NCI-H82 treated with DMSO at 0.1 percent for 48 hours (cell line): ENCODE measurements around the gene HDAC9.
A peak's percentile ranks its signal among the peaks of the same experiment; 100 is the strongest.

Experiments used
- DNase-seq: peaks from one replicate; lab custom pipeline; 2025; ENCODE audit not compliant: unreplicated experiment; lab: John Stamatoyannopoulos, UW

HDAC9 gene

GRCh38 chr7:18580950-18581349 is 85.4 kb downstream of the HDAC9 start:
- no peak for DNase-seq

- no peak for DNase-seq
These were observed 87.8 kb downstream of the HDAC9 start for GRCh38 chr7:18583305-18583704.

DNA sequence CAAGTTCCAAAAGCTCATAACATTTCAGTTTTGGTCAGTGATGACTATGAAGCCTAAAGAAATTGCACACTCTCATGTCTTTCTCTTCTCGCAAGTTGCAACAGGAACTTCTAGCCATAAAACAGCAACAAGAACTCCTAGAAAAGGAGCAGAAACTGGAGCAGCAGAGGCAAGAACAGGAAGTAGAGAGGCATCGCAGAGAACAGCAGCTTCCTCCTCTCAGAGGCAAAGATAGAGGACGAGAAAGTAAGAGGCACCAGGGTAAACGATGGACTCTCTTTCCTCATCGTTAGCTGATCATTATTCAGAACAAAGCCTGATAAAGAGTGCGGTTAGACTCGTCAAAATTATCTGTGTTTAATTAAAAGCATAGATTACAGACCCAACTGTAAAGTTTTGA is 94.7 kb downstream of the HDAC9 start:
- no peak for DNase-seq

GRCh38 chr7:18590744-18591340 is 95.3 kb downstream of the HDAC9 start:
- DNase-seq = no peak

GRCh38 chr7:18593602-18594279 is 98.2 kb downstream of the HDAC9 start:
- no peak for DNase-seq

- DNase-seq = no peak
These were observed 102.2 kb downstream of the HDAC9 start for GRCh38 chr7:18597754-18598153.

GRCh38 chr7:18607025-18607424 is 111.5 kb downstream of the HDAC9 start:
- no peak for DNase-seq

DNA sequence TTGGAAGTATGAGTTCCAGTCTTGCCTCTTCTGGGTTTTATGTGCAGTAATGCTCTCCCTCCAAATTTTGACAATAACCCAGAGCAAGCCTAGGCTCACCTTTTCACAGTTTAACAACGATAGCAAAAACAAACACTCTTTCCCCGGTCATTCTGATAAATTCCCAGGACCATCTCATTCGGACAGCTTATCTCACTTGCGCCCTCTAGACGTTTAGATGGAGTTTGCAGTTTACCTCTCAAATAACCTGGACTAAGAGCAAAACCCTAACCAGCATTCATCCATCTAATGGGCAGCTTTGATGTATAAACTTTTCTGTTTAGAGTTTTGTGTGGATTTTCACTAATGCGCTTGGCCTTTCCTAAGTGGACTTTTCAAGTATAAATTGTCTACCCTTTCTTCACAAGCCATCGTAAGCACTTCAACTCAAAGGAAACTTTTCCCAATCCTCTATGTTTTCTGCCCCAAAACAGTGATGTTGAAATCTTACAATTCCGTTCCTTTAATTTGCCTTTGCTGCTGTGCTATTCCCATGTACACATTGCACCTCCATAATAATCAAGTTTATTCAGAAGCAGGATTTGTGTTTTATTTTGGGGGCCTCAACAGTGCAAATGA is 114.9 kb downstream of the HDAC9 start:
- DNase-seq = peak; percentile 29

DNA sequence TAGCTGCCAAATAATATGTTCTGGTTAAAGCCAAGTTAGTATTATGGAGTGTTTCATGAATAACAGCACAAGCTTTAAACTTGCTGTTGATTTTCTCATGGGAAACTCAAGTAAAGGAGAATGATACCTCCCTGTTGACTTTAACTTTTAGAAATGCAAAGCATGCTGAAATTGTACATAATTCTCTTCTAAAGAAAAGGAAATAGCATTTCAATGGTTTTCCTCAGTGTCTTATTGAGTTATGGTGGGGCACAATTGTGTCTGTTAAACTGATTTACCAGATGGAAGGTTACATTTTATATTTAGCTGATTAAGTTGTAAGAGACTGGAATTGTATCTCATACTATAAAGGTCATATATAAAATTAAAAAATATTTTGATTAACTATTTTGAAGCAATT is 119.3 kb downstream of the HDAC9 start:
- no peak for DNase-seq

- no peak for DNase-seq
These were observed 123.8 kb downstream of the HDAC9 start for GRCh38 chr7:18619311-18619710.

GRCh38 chr7:18623389-18623788 is 127.8 kb downstream of the HDAC9 start:
- DNase-seq = no peak

GRCh38 chr7:18624459-18624858 is 128.9 kb downstream of the HDAC9 start:
- no peak for DNase-seq

GRCh38 chr7:18626086-18626485 is 130.5 kb downstream of the HDAC9 start:
- no peak for DNase-seq

DNA sequence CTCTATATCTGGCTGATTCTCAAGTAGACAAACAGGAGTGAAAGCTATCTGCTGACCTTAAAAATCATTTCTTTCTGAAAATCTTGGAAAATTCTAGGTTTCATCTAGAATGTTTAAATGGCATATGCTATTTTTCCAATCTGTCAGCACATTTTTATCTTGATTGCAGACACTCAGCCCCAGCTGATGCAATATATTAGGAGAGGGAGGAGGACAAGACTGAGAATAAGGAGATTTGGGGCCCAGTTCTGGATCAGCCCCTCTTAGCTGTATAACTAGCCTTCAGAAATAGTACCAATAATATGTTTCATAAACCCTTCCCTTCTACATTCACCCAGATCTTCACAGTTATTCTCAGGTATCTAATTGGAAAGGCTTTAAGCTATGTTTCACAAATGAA is 131.2 kb downstream of the HDAC9 start:
- DNase-seq = no peak

GRCh38 chr7:18637516-18637915 is 142.0 kb downstream of the HDAC9 start:
- DNase-seq = no peak

DNA sequence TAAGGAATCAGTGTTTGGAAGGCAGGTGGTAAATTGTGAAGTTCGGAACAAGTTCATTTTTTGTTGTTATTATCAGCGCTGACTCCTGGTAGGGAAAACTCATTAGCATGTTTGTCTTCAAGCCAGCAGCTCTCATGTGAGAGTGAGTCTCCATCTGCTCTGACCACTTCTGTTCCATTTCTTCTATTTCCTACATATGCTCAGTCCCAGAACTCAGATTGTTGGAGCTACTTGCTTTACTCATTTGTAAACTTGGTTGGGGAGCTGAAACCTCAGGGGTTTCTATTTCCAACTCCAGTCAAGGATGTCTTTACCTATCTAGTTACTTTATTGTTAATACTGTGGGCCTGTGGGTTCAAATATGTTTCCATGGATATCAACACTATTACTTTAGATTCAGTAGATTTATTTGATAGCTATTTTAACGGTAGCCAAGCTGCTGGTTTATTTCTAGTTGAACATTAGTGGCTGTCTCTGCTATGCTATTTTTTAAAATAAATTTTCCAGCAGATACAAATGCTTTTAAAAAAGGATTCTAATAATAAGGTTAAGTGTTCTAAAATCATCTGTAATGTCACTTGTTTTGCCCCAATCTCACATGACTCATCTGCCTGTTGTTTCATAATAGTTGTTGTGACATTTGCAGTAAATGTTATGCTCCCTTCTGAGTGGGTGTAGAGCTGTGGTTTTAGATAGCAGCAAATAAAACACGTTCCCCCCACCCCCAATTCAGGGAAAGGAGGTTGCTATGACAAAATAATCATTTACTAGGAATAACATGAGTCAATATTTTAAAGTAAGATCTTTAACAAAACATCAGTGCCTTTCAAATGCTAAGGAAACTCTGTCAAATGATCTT is 143.3 kb downstream of the HDAC9 start:
- DNase-seq = no peak

GRCh38 chr7:18639711-18640110 is 144.2 kb downstream of the HDAC9 start:
- no peak for DNase-seq

- no peak for DNase-seq
These were observed 149.4 kb downstream of the HDAC9 start for GRCh38 chr7:18644981-18645380.

DNA sequence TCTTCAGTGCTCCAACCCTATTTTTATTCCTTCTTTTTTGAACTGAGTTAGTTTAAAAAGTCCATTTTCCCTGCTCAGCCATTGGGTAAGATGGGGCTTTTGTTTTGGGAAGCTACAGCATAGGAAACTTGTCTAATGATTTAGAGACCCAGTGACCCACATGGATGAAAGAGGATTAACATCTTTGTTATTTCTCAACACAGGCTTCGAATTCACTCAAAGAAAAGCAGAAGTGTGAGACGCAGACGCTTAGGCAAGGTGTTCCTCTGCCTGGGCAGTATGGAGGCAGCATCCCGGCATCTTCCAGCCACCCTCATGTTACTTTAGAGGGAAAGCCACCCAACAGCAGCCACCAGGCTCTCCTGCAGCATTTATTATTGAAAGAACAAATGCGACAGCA is 152.0 kb downstream of the HDAC9 start:
- no peak for DNase-seq

DNA sequence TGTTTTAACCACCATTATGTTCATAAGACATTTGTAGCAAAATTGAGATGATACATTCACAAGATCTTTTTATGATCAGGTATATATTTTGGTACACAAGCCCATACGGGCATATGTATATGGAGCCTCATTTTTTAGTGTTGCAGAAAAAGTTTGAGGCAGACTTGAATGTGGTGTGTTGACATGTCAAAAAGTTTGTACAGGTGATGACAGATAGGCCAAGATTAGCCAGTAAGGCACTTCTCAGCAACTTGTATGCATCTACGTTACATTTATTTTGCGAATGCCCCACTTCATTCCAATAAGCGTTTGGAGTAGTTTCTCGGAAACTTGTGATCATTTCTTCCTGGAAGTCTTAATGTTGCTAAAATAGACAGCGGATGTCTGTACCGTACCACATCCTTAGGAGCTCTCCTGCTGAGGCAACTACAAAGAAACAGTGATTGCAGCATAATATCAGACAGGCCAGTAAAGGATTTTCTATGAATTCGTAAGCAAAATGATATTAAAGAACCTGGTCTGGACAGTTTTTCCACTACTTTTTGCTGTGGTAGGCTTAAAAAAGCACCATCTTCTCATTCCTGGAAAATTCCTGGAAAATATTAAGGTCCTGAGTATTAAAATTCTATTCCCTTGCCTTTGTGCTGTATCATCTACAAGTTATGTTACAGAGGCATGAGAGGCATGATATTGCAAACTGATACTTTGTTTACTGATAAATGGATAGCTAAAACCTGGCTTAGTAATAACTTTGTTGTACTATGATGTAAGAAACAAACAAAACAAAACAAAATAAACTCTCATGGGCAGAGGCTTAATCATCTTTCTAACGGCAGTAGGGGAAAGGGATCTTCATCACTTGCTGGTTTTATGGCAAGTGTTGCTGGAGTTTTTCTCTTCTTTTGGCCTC is 153.6 kb downstream of the HDAC9 start:
- DNase-seq = no peak
